GM19043 (cell line): ENCODE results near the gene C14orf132.

Experiments used
- ATAC-seq: cut with Tn5 transposase; IDR thresholded peaks from one replicate; pipeline ENCODE4 v1.9.1; 2021; ENCODE audit warnings: low read depth; ENCODE audit not compliant: unreplicated experiment

C14orf132 gene

DNA sequence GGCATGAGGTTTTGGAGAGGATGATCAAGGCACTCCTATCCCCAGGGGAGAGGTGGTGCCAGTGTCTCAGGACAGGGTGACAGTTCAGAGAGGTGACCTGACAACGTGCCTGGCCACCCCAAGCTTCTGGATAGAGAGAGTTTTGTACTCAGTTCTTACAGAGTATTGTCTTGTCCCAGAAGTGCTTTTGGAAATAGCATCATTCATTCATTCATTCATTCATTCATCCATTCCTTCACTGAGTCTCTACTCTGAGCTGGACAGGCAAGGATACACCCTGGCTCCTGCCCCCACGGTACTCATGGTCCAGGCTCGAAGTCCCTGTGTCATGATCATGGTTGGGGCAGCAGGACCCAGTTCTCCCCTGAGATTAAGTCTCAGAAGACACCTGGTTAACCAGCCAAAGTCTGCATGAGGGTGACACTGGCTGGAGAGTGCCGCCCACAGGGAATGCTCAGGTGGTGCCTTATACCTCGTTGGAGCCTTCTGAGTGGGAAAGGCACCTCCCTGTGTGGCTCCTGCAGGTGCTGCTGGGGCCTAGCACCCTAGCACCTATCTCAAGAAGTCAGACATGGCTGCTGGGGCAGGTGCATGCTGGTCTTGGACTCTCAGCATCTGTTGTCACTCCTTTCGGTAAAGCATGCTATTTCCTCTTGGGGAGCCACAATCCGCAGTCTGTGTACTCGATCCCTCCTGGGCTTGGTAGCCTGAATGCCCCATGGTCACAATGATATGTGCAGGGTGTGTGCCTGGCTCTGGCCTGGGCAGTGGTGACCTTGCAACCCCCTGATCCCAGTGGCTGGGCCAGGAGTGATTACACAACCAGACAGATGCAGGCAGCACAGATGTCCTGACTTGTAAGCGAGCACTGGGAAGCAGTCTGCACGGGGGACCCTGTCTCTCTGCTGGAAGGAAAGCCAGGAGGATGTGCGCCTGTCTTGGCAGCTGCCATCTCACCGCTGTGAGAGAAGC, 57.8 kb downstream of the C14orf132 start:
- ATAC-seq: no peak

DNA sequence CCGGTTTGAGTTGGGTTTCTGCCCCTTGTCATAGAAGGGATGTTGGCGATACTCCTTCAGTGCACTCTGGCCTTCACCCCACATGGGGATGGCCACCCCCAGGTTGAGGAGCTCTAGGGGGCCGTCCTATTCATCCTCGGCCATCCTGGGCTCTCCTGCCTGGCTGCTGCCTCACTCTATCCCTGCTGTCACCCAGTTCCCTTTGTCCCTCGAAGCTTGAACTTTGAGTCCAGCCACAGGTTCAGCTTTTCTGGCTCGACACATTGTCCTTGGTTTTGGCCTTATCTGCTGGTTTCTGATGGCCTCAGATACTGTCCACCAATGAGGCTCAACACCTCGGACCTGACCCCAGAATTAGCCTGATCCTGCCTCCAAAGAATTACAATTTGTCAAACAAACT, 58.6 kb downstream of the C14orf132 start:
- ATAC-seq: no peak

DNA sequence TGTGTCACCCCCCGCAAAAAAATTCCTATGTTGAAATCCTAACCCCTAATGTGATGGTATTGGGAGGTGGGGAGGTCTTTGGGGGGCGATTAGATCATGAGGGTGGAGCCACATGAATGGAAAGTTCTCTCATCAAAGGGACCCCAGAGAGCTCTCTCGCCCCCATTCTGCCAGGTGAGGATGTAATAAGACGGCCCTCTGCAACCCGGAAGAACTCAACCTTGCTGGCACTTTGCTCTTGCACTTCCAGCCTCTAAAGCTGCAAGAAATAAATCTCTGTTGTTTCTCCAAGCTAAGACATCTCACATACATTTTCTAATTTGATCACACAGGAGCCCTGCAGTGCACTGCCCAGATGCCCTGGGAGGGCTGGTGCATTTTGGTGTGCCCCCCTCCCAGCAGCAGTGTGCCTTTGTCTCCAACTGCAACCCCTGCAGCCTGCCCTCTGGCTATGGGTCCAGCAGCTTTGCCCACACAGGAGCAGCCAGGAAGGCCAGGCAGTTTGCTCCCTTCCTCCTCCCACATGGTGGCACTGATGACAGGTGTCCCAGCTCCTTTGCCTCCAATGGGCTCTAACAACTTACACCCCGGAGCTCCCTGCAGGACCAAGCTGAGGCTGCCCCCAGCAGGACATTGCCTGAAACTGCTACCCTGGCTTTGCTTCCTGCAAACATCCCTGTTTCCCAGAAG, 59.3 kb downstream of the C14orf132 start:
- no peak for ATAC-seq

DNA sequence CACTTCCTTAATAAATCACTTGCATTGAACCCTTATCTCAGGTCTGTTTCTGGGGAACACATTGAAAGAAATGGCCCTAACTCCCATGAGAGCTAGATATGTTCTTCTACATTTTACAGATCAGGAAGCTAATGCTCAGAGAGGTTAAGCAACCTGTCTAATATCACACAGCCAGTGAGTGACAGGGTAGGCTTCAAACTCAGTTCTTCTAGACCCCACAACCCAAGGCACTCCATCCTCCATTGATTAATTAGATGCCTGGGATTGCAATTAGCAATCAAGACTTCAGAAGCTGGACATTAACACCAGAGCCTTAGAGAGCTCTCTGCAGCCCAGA, 59.8 kb downstream of the C14orf132 start:
- no peak for ATAC-seq

DNA sequence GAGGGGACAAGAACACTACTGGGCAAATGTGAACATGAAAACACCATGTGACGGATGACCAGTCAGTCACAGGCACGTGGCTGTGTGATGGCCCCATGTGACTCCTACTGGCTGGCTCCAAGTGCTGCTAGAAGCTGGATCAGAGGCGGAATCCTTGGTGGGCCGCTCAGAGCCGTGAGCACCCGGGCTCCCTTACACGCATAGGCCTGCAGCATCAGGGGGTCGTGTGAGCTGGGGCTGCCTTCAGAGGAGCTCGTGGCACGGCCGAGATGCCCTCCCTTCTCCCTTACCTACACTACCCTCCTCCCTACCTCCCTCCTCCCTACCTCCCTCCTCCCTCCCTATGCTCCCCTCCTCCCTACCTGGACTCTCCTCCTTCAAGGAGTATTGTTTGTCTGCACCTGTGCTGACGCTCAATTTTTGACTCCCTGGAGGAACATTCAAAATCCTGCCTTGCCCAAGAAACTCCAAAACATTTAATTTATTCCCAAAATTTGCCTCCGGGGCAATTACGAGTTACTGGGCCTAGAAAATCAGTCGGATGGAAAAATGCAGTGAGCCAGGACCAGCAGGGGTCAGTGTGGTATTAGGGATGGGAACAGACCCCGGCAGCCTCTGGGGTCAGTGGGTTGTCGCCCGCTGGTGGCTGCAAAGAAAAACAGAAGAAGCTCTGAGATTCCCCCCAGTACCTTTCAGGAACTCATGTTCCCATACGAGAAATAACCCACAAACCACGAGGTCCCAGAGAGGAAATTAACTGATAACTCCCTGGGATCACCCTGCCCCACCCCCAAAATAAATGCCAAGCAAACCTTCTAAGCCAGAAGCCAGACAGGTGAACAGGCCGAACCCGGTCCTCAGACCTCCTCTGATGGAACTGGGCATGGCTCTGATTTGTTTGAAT, 61.3 kb downstream of the C14orf132 start:
- no peak for ATAC-seq

DNA sequence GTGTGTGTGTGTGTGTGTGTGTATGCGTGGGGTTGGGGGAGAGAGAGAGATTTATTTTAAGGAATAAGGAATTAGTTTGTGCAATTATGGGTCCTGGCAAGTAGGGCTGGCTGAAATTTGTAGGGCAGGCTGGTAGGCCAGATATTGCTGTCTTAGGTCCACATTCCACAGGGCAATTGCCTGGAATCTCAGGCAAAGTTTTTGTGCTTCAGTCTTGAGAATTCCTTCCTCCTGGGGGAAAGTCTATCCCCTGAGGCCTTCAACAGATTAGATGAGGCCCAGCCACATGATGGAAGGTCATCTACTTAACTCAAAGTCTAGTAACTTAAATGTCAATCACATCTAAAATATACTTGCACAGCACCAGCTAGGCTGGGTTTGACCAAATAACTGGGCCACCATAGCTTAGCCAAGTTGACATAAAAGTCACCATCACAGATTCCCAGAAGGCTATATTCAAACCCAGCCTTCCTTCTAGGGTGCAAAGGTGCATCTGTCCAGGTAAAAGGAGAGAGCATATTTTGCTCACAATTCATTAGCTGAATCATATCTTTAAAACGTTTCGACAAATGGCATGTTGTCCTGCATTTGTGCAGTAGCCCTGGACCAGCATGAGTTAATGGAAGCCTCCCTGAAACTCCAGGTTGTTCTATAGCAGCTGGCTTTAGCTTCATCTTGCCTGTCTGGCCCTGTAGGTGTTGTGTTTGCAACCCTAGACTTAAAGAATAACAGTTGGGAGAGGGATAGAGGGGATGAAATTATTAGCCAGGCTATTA, 63.1 kb downstream of the C14orf132 start:
- ATAC-seq: no peak

DNA sequence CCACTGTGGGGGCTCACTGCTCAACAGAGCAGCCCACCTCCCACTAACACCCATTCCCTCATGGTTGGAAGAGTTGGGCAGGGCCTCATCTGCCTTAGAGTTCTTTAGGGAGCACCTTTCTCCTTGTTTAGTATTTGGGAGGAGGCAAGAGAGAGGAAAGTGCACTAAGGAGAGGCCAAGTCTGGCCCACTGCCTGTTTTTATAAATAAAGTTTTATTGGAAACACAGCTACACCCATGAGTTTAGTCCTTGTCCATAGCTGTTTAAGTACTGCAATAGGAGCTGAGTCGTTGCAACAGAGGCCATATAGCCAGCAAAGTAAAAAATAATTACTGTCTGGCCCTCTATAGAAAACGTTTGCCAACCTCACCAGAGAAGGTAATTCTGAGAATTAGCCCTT, 63.9 kb downstream of the C14orf132 start:
- ATAC-seq: no peak

DNA sequence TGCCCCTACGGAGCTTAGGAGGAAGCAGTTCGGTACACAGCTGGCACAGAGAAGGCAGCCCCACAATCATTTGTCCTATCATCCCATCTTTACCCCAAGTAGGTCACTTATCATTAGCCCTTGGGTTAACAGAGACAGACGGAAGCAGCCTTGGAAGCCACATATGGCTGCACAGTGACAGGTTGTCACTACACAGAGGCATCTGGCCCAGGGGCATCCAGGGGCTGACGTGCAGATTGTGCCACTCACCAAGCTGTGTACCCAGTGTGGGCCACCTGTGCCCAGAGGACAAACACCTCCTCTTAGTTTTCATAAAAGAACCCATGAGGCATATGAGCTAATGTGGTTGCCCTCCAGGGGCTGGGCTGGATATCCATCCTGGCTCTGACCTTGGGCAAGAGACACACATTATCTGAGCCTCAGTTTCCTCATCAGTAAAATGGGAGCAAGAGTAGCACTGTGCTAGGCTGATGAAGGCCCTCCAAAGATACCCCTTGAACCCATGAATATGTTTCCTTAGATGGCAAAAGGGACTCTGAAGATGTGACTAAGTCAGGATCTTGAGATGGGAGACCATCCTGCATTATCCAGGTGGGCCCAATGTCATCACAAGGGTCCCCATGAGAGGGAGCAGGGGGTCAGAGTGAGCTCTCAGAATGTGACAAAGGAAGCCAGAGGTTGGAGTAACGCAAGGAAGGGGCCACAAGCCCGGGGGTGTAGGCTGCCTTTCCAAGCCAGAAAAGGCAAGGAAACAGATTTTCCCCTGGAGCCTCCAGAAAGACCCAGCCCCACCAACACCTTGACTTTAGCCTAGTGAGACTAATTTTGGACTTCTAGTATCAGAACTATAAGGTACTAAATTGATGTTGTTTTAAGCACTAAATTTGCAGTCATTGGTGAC, 64.6 kb downstream of the C14orf132 start:
- ATAC-seq: no peak

DNA sequence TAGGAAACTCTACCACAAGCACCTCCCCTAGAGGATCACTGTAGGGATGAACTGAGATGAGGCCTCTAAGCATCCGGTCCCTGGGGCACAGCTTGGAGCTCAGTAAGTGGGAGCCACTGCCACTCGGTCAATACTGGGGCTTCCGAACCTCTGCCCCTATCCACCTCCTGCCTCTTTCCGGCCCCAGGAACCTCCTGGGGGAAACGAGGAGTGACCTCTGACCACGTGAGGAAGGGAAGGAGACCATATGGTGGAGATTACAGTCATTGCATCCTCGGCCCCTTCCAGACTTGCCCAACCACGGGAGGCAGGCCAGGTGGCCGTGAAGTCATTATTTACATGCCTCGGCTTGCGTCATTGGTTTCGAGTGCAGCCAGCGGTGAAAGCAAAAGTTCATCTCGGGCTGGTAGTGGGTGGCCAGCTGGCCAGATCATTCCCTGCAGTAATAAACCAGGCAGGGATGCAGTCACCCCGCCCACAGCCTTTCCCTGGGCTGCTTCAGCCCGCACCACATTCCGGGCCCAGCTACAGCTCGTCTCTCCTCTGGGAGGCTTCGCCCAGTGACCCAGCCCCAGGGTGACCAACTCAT, 65.4 kb downstream of the C14orf132 start:
- ATAC-seq: no peak

DNA sequence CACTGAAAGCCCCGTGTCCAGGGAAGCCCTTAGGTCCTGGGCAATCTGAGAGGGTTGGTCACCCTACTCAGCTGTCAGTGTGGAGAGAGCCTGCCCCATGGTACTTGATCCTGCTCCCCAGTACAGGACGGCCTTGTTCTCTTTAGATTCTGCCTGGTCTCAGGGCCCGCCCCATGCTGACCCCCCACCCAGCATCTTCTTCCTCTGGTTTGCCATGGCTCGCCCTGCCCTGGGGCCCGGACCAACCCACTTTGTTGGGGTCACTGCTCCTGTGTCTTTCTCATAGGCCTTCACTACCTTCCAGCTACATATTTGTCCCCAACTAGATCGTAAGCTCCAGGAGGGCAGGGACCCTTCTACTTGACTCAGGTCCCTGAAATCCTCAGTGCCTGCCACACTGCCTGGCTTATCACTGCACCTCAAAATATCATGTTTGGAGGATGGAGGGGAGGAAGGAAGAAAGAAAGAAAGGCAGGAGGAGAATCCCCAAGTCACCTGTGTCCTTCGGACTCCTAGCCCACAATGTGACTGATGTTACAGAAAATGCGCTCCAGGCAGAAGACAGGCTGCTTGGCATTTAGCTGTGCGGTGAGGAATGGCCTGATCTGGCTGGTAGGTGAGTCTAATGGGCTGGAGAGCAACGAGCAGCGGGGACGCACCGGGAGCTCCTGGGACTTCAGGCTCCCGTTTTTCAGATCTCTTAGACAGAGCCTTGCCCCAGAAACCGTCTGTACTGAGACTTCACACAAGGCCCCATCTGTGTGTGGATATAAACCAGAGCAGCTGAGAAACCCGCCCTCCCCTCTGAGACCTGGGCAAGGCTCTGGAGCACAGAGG, 66.1 kb downstream of the C14orf132 start:
- ATAC-seq: no peak

DNA sequence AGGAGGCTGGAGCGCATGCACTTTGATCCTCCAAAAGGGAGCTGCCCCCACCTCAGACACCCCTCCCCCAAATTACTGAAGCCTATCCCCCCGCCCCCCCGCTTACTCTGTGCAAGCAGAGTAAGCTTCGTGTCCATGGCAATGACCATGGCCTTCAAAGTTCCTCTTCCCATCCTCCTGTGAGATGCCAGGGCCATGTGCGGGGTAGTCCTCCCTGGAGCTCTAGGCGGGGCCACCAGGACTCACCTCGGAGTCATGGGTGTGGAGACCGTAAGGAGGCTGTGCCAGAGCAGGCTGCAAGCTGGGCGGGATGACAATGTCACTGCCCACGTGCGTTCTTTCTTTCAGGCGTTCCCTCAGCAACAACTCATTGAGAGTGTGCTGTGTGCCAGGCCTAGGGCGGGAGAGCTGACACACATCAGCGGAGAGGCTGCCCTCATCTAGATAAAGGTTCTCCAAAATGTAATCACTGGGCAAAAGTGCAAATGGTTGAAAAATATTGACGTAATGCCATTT, 66.8 kb downstream of the C14orf132 start:
- no peak for ATAC-seq

DNA sequence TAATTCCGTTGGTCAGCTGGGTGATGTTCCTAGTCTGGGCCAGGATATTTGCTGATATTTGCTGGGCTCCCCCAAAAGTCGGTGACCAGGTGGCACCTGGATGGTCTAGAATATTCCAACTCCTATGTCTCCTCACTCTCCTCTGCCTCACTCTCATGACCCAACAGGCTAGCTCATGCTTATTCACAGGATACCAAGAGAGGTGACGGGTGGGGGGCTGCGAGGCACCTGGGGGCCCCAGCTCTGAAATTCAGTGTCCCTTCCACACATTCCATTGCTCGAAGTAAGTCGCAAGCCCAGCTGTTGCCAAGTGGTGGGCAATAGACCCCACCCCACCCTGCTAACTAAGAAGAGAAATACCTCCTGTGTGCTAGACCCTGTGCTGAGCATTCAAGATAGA, 67.7 kb downstream of the C14orf132 start:
- ATAC-seq: no peak

DNA sequence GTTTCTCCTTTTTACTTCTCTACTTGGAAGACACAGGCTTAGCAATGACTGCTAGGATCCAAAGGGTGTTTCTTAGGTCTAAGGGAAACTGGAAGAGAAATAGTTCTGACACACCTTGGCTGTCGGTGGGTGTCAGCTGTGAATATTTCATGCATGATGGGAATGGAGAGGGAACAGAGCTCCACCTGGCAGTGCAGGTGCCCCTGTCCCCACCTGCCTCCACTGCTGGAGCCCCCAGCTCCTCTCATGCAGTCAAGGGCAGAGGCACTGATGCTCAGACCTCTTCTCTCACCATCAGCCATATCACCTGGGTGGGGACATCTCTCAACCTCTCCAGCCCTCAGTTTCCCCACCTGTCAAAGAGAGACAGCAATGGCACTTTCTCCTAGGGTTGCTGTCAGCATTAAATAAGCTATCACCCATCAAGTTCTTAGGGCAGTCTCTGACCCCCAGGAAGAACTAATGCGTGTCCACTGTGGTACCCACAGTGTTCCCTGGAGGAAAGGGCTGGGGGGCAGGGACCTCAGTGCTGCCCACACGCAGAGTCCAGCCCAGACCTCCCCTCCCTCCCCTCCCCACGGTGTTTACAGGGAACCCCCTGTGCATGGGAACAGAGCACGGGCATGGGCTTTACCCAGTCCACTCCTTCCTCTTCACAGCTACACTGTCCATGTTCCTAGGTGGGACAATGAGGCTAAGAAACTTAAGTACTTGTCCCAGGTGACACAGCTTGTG, 69.1 kb downstream of the C14orf132 start:
- no peak for ATAC-seq

DNA sequence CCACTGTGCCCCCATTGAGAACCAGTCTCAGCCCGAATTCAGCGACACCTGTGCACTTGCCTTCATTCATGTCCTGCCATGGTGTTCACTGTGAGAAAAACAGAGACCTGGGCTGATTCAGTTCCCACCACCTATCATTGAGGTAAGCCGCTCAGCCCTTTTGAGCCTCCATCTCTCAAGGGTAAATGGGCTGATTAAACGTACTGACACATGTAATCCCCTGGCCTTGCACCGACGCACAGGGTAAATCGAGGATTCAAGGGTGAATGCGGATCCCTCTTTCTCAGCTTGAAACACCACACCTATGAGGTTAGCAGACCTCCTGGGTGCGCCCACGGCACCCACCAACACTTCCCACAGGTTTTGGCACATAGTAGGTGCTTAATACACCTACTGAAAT, 69.7 kb downstream of the C14orf132 start:
- no peak for ATAC-seq

DNA sequence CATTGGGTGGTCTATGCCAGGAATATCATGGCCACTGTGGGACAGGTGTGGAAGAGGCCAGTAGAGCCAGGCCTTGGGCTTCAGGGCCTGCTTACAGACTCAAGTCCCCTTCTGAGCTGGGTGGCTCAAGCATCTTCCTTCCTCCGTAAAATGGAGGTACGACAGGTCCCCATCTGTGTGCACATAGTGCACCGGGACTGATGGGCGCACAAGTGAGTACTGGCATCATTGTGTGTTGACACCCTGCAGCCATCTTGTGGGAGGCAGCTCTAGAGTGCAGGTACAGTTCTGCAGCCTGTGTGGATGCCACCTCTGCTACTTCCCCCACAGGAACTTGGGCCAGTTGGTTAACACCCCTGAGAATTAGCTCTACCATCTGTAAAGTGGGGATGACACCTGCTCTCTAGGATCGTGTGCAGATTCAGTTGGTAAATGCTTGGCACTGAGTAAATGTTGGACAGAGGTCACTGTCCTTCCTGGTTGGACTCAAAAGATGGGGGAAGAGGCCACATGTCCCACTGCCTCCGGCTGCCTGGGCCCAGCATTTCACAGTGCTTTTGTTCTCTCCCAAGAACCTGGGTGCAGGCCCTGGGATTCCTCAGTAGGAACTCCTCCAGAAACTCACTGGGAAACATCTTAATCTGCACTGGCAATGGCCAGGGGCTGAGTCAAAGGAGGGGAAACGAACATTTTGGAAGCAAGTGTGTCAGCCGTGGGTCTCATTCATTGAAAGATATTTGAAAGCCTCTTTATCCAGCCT, 70.6 kb downstream of the C14orf132 start:
- no peak for ATAC-seq

DNA sequence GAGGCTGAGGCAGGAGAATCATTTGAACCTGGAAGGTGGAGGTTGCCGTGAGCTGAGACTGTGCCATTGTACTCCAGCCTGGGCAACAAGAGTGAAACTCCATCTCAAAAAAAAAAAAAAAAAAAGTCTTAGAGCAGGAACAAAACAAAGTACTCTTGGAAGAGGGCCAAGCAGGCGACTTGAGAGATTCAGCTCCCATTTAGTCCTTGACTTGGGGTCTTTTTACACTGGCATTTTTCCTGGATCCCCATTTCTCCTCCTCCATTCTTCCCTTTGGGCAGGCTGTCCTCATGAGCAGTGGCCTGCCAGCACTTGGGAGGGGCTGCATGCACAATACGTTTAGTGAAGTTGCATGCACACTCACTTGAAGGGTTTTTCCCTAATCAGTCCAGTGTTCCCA, 72.9 kb downstream of the C14orf132 start:
- ATAC-seq: no peak
